HG03378 (cell line): ENCODE results near the gene SYCP3.
"Not testable (repeated sequence)": the region's sequence is repeated elsewhere in the genome, so short reads cannot be mapped to it uniquely, and the experiment has no call there.

Source experiments
- ATAC-seq: cut with Tn5 transposase; IDR thresholded peaks from one replicate; pipeline ENCODE4 v1.9.1; 2021; ENCODE audit warnings: mild to moderate bottlenecking, moderate library complexity; ENCODE audit not compliant: unreplicated experiment

SYCP3 gene

GRCh38 chr12:101761350-101761749 is 22.1 kb upstream of the SYCP3 start:
- ATAC-seq, result no peak

GRCh38 chr12:101759396-101760047 is 20.3 kb upstream of the SYCP3 start:
- ATAC-seq, result no peak

GRCh38 chr12:101750152-101750551 is 10.9 kb upstream of the SYCP3 start:
- no peak for ATAC-seq

GRCh38 chr12:101749657-101750056 is 10.4 kb upstream of the SYCP3 start:
- no peak for ATAC-seq

GRCh38 chr12:101748907-101749306 is 9.6 kb upstream of the SYCP3 start:
- ATAC-seq, result no peak

- ATAC-seq, result no peak
Measured at GRCh38 chr12:101747697-101748096, 8.4 kb upstream of the SYCP3 start.

GRCh38 chr12:101746661-101747060 is 7.4 kb upstream of the SYCP3 start:
- no peak for ATAC-seq

GRCh38 chr12:101746196-101746595 is 6.9 kb upstream of the SYCP3 start:
- ATAC-seq, result no peak

- ATAC-seq, result no peak
Measured at GRCh38 chr12:101745481-101745880, 6.2 kb upstream of the SYCP3 start.

GRCh38 chr12:101743724-101744472 is 4.6 kb upstream of the SYCP3 start:
- peak; percentile 94 for ATAC-seq

- no peak for ATAC-seq
Measured at GRCh38 chr12:101743242-101743641, 4.0 kb upstream of the SYCP3 start.

GRCh38 chr12:101740980-101741379 is 1.7 kb upstream of the SYCP3 start:
- ATAC-seq, result no peak

GRCh38 chr12:101740566-101740965 is 1.3 kb upstream of the SYCP3 start:
- ATAC-seq, result no peak

- no peak for ATAC-seq
Measured at GRCh38 chr12:101737476-101737875, 1.8 kb downstream of the SYCP3 start.

GRCh38 chr12:101734482-101734881 is 4.8 kb downstream of the SYCP3 start:
- ATAC-seq, result not testable (repeated sequence)

- ATAC-seq, result no peak
Measured at GRCh38 chr12:101733166-101733565, 6.1 kb downstream of the SYCP3 start.

- ATAC-seq, result no peak
Measured at GRCh38 chr12:101732318-101732717, 6.9 kb downstream of the SYCP3 start.

- no peak for ATAC-seq
Measured at GRCh38 chr12:101729842-101730241, 9.4 kb downstream of the SYCP3 start.

- no peak for ATAC-seq
Measured at GRCh38 chr12:101727098-101727497, 12.2 kb downstream of the SYCP3 start.

- ATAC-seq, result no peak
Measured at GRCh38 chr12:101722392-101722791, 16.9 kb downstream of the SYCP3 start.

GRCh38 chr12:101720118-101720517 is 19.1 kb downstream of the SYCP3 start:
- no peak for ATAC-seq

GRCh38 chr12:101719566-101719965 is 19.7 kb downstream of the SYCP3 start:
- no peak for ATAC-seq
